H9 (cell line): Measurements from ENCODE around the gene HOXB8. TPM values are rescaled to one million over a fixed set of nuclear protein-coding genes. Genes with fewer than 3 reads are reported as not detected.

Experiments used
- DNase-seq: peaks from one replicate; pipeline ENCODE4 v3.0.0-alpha.2; 2017
- H2AFZ ChIP-seq: one replicate; pipeline ENCODE4 v1.6.1; 2013; ENCODE audit warnings: mild to moderate bottlenecking, low read length, control low read depth, moderate library complexity
- H2AK5ac ChIP-seq: 2 replicates; pipeline ENCODE4 v1.6.1; 2013; ENCODE audit warnings: low read length, control low read depth, mixed read lengths; ENCODE audit not compliant: insufficient read length
- H2BK120ac ChIP-seq: one replicate; pipeline ENCODE4 v1.6.1; 2013; ENCODE audit warnings: low read depth, mild to moderate bottlenecking, low read length, control low read depth, inconsistent platforms; ENCODE audit not compliant: poor library complexity, severe bottlenecking
- H2BK12ac ChIP-seq: 2 replicates; pipeline ENCODE4 v1.6.1; 2013; ENCODE audit warnings: low read length, control low read depth, mixed read lengths, low read depth; ENCODE audit not compliant: insufficient read length
- H2BK15ac ChIP-seq: 2 replicates; pipeline ENCODE4 v1.6.1; 2013; ENCODE audit warnings: low read depth, low read length, control low read depth
- H2BK20ac ChIP-seq: one replicate; pipeline ENCODE4 v1.6.1; 2013; ENCODE audit warnings: low read depth, mild to moderate bottlenecking, low read length, control low read depth, inconsistent platforms; ENCODE audit not compliant: poor library complexity, severe bottlenecking
- H2BK5ac ChIP-seq: 2 replicates; pipeline ENCODE4 v1.6.1; 2013; ENCODE audit warnings: low read length, control low read depth, mixed read lengths; ENCODE audit not compliant: insufficient read length
- H3K14ac ChIP-seq: 2 replicates; pipeline ENCODE4 v1.6.1; 2013; ENCODE audit warnings: low read length, control low read depth; ENCODE audit not compliant: insufficient read depth
- H3K18ac ChIP-seq: 2 replicates; pipeline ENCODE4 v1.6.1; 2013; ENCODE audit warnings: low read depth, mild to moderate bottlenecking, mixed read lengths, low read length, control low read depth; ENCODE audit not compliant: insufficient read length
- H3K23ac ChIP-seq: 2 replicates; pipeline ENCODE4 v1.6.1; 2013; ENCODE audit warnings: low read length, control low read depth, mixed read lengths, low read depth; ENCODE audit not compliant: insufficient read length
- H3K23me2 ChIP-seq: 2 replicates; pipeline ENCODE4 v1.6.1; 2013; ENCODE audit warnings: low read depth, mild to moderate bottlenecking, mixed read lengths, low read length, control low read depth; ENCODE audit not compliant: insufficient read length, poor library complexity, severe bottlenecking
- H3K27ac ChIP-seq: 2 replicates; pipeline ENCODE4 v1.5.1; 2013; ENCODE audit warnings: low read length, control low read depth, mixed read lengths, low read depth; ENCODE audit not compliant: insufficient read length
- H3K27me3 ChIP-seq: 2 replicates; pipeline ENCODE4 v1.6.1; 2013; ENCODE audit warnings: low read length, control low read depth, inconsistent platforms; ENCODE audit not compliant: insufficient read depth
- H3K4ac ChIP-seq: 2 replicates; pipeline ENCODE4 v1.6.1; 2013; ENCODE audit warnings: low read depth, mild to moderate bottlenecking, control low read depth, inconsistent platforms, low read length, moderate library complexity
- H3K4me1 ChIP-seq: 2 replicates; pipeline ENCODE4 v1.6.1; 2013; ENCODE audit warnings: low read length, control low read depth, inconsistent platforms; ENCODE audit not compliant: insufficient read depth
- H3K4me2 ChIP-seq: 2 replicates; pipeline ENCODE4 v1.6.1; 2013; ENCODE audit warnings: low read length, control low read depth, mixed read lengths; ENCODE audit not compliant: insufficient read length, insufficient read depth
- H3K56ac ChIP-seq: 2 replicates; pipeline ENCODE4 v1.6.1; 2013; ENCODE audit warnings: low read depth, mild to moderate bottlenecking, mixed read lengths, low read length, control low read depth; ENCODE audit not compliant: insufficient read length
- H3K79me1 ChIP-seq: 2 replicates; pipeline ENCODE4 v1.6.1; 2013; ENCODE audit warnings: low read depth, mild to moderate bottlenecking, moderate library complexity, low read length, control low read depth, inconsistent platforms; ENCODE audit not compliant: insufficient read depth, poor library complexity, severe bottlenecking
- H3K79me2 ChIP-seq: 2 replicates; pipeline ENCODE4 v1.6.1; 2013; ENCODE audit warnings: low read length, control low read depth, inconsistent platforms; ENCODE audit not compliant: insufficient read depth
- H3K9ac ChIP-seq: 2 replicates; pipeline ENCODE4 v1.6.1; 2013; ENCODE audit warnings: low read length, control low read depth, mixed read lengths; ENCODE audit not compliant: insufficient read length; ENCODE audit errors: extremely low read depth
- H3K9me3 ChIP-seq: one replicate; pipeline ENCODE4 v1.6.1; 2013; ENCODE audit warnings: low read depth, low read length, inconsistent platforms; ENCODE audit not compliant: control insufficient read depth
- H3T11ph ChIP-seq: one replicate; pipeline ENCODE4 v1.6.1; 2013; ENCODE audit warnings: mild to moderate bottlenecking, low read length, control low read depth, inconsistent platforms
- H4K20me1 ChIP-seq: one replicate; pipeline ENCODE4 v1.6.1; 2013; ENCODE audit not compliant: control insufficient read depth, insufficient read length, insufficient read depth
- H4K5ac ChIP-seq: 2 replicates; pipeline ENCODE4 v1.6.1; 2013; ENCODE audit warnings: low read depth, mild to moderate bottlenecking, mixed read lengths, low read length, control low read depth; ENCODE audit not compliant: insufficient read length
- H4K8ac ChIP-seq: replicated peaks from 2 replicates; pipeline ENCODE4 v1.6.1; 2013; ENCODE audit warnings: low read length, control low read depth, mixed read lengths, low read depth; ENCODE audit not compliant: insufficient read length
- H4K91ac ChIP-seq: 2 replicates; pipeline ENCODE4 v1.6.1; 2013; ENCODE audit warnings: low read depth, mild to moderate bottlenecking, moderate library complexity, mixed read lengths, low read length, control low read depth; ENCODE audit not compliant: insufficient read length
- H3K27ac Mint-ChIP-seq, 3 experiments: 2 replicates in 2 of 3; 3 replicates in 1 of 3; pipeline ENCODE4 v1.8.0; 2020 to 2021; ENCODE audit warnings: mixed read lengths in 3 of 3, mild to moderate bottlenecking in 1 of 3, moderate library complexity in 1 of 3
- H3K27me3 Mint-ChIP-seq: 2 replicates; pipeline ENCODE4 v1.8.0; 2021; ENCODE audit warnings: low read depth, mild to moderate bottlenecking, moderate library complexity, mixed read lengths
- H3K36me3 Mint-ChIP-seq, 3 experiments: 2 replicates in 2 of 3; 3 replicates in 1 of 3; pipeline ENCODE4 v1.8.0; 2020 to 2021; ENCODE audit warnings: low read depth in 3 of 3, mixed read lengths in 3 of 3; ENCODE audit not compliant: insufficient read depth in 1 of 3
- H3K4me1 Mint-ChIP-seq, 2 experiments: 2 replicates each; pipeline ENCODE4 v1.8.0; 2020; ENCODE audit warnings: mixed read lengths in 2 of 2
- H3K4me3 Mint-ChIP-seq, 2 experiments: 2 replicates in 1 of 2; 3 replicates in 1 of 2; pipeline ENCODE4 v1.8.0; 2020 to 2021; ENCODE audit warnings: mild to moderate bottlenecking in 2 of 2, mixed read lengths in 2 of 2, moderate library complexity in 1 of 2
- H3K9me3 Mint-ChIP-seq, 2 experiments: 2 replicates in 1 of 2; 3 replicates in 1 of 2; pipeline ENCODE4 v1.8.0; 2020; ENCODE audit warnings: mild to moderate bottlenecking in 2 of 2, mixed read lengths in 2 of 2, moderate library complexity in 1 of 2
- WGBS: extraction: QIAGEN DNeasy Blood & Tissue Kit; methylation state at CpG from one replicate; pipeline ENCODE4 v1.1.7; 2013; ENCODE audit warnings: missing lambda C conversion rate, low lambda C conversion rate, mixed read lengths; ENCODE audit not compliant: insufficient read length; ENCODE audit errors: extremely low coverage; 5-methylcytosine and 5-hydroxymethylcytosine counted together
- total RNA-seq: library from RNA; stranded (reverse); gene quantifications from 2 replicates; pipeline ENCODE4 v1.2.1, GENCODE V29; 2021
- TF ChIP-seq, protein P1 (sequence below): fragments of 200-600 bp; sonication (generic); conservative IDR thresholded peaks from 3 replicates; pipeline ENCODE4 v1.8.0; 2021; ENCODE audit warnings: antibody characterized with exemption, mild to moderate bottlenecking

HOXB8 gene
- total RNA-seq, 1 experiment from 2014 or later = not detected

GRCh38 chr17:48629411-48629759 lies 14.3 kb upstream of the HOXB8 start:
- H3K4ac ChIP-seq = no peak overlapping the region
- no CpG with 5 or more reads among the region's 5 CpGs for WGBS
- H2AFZ ChIP-seq = no peak overlapping the region
- H3K27me3 Mint-ChIP-seq = peaks cover 100% of the 10 kb centered on the region
- TF ChIP-seq, protein P1, sequence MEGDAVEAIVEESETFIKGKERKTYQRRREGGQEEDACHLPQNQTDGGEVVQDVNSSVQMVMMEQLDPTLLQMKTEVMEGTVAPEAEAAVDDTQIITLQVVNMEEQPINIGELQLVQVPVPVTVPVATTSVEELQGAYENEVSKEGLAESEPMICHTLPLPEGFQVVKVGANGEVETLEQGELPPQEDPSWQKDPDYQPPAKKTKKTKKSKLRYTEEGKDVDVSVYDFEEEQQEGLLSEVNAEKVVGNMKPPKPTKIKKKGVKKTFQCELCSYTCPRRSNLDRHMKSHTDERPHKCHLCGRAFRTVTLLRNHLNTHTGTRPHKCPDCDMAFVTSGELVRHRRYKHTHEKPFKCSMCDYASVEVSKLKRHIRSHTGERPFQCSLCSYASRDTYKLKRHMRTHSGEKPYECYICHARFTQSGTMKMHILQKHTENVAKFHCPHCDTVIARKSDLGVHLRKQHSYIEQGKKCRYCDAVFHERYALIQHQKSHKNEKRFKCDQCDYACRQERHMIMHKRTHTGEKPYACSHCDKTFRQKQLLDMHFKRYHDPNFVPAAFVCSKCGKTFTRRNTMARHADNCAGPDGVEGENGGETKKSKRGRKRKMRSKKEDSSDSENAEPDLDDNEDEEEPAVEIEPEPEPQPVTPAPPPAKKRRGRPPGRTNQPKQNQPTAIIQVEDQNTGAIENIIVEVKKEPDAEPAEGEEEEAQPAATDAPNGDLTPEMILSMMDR = no peak
- no peak overlapping the region for H4K91ac ChIP-seq
- no peaks in the 10 kb centered on the region for H3K79me1 ChIP-seq
- H3K4me1 ChIP-seq = no peaks in the 10 kb centered on the region; the same call in none of the 2 replicates
- H3K9me3 ChIP-seq = no peaks in the 10 kb centered on the region
- H4K5ac ChIP-seq = no peak overlapping the region
- H3K79me2 ChIP-seq = no peaks in the 10 kb centered on the region
- H3K18ac ChIP-seq = no peak overlapping the region
- no peaks in the 10 kb centered on the region for H4K20me1 ChIP-seq
- H2BK12ac ChIP-seq = no peak overlapping the region
- H3K4me2 ChIP-seq = no peak overlapping the region
- no peak overlapping the region for H2BK15ac ChIP-seq
- H3K27ac Mint-ChIP-seq = no peak overlapping the region
- H3K56ac ChIP-seq = no peak overlapping the region
- H3K36me3 Mint-ChIP-seq = peaks cover 0 to 1% (median 0%) of the 10 kb centered on the region in 3 experiments; a peak in 2 of 7 replicates
- peaks cover 98% of the 10 kb centered on the region for H3K27me3 ChIP-seq
- peaks cover 5% of the 10 kb centered on the region for H3K23me2 ChIP-seq
- no peak overlapping the region for H3K9ac ChIP-seq
- H3K9me3 Mint-ChIP-seq = peaks cover 4 to 15% of the 10 kb centered on the region in 2 experiments
- no peak overlapping the region for H4K8ac ChIP-seq
- H3T11ph ChIP-seq = no peak overlapping the region
- H3K23ac ChIP-seq = no peak overlapping the region
- no peak overlapping the region for H2BK120ac ChIP-seq
- H2BK20ac ChIP-seq = no peak overlapping the region
- no peak for DNase-seq
- H3K27ac ChIP-seq = no peak overlapping the region
- H2BK5ac ChIP-seq = no peak overlapping the region
- no peak overlapping the region for H3K4me3 Mint-ChIP-seq
- peaks cover 7 to 13% of the 10 kb centered on the region in 2 experiments for H3K4me1 Mint-ChIP-seq
- no peak overlapping the region for H2AK5ac ChIP-seq
- no peak overlapping the region for H3K14ac ChIP-seq
